HEK293 (cell line): ENCODE results near the gene MAP1LC3A.
A peak's percentile ranks its signal among the peaks of the same experiment; 100 is the strongest.

Source experiments
- EGR2 ChIP-seq: fragments of 450-650 bp; formaldehyde crosslinking; IDR thresholded peaks from 2 replicates; pipeline ENCODE4 v1.5.1; 2016; ENCODE audit warnings: low read depth, missing biosample characterization, missing genetic modification characterization
- GLIS1 ChIP-seq: fragments of 450-650 bp; formaldehyde crosslinking; IDR thresholded peaks from 2 replicates; pipeline ENCODE4 v1.5.1; 2016; ENCODE audit warnings: missing biosample characterization, missing genetic modification characterization
- HOXD13 ChIP-seq: sonication (generic); formaldehyde crosslinking; IDR thresholded peaks from 2 replicates; pipeline ENCODE4 v1.8.0; 2022; ENCODE audit warnings: missing genetic modification reagents, borderline replicate concordance
- IKZF3 ChIP-seq: fragments of 450-650 bp; IDR thresholded peaks from 2 replicates; pipeline ENCODE4 v1.5.0; 2018; ENCODE audit warnings: missing biosample characterization, mild to moderate bottlenecking, missing genetic modification characterization, moderate library complexity
- RBAK ChIP-seq: fragments of 450-650 bp; formaldehyde crosslinking; IDR thresholded peaks from 2 replicates; pipeline ENCODE4 v1.5.1; 2016; ENCODE audit warnings: missing biosample characterization, missing genetic modification characterization
- SCRT2 ChIP-seq: fragments of 450-650 bp; formaldehyde crosslinking; IDR thresholded peaks from 2 replicates; pipeline ENCODE4 v1.5.1; 2016; ENCODE audit warnings: missing biosample characterization, missing genetic modification characterization
- SP2 ChIP-seq: fragments of 450-650 bp; formaldehyde crosslinking; IDR thresholded peaks from 2 replicates; pipeline ENCODE4 v1.5.1; 2016; ENCODE audit warnings: missing biosample characterization, missing genetic modification characterization
- TRIM28 ChIP-seq: IDR thresholded peaks from 2 replicates; pipeline ENCODE4 v1.6.1; 2011; ENCODE audit warnings: low read length, control low read depth, borderline replicate concordance
- ZBTB1 ChIP-seq: fragments of 450-650 bp; formaldehyde crosslinking; IDR thresholded peaks from 2 replicates; pipeline ENCODE4 v1.5.1; 2016; ENCODE audit warnings: missing biosample characterization, missing genetic modification characterization
- ZFHX2 ChIP-seq: fragments of 450-650 bp; formaldehyde crosslinking; conservative IDR thresholded peaks from 2 replicates; pipeline ENCODE4 v1.5.1; 2016; ENCODE audit warnings: missing biosample characterization, missing genetic modification characterization
- ZNF114 ChIP-seq: fragments of 450-650 bp; formaldehyde crosslinking; IDR thresholded peaks from 2 replicates; pipeline ENCODE4 v1.5.0; 2017; ENCODE audit warnings: missing biosample characterization, missing genetic modification characterization
- ZNF146 ChIP-seq: fragments of 450-650 bp; formaldehyde crosslinking; IDR thresholded peaks from 2 replicates; pipeline ENCODE4 v1.5.1; 2016; ENCODE audit warnings: missing biosample characterization, missing genetic modification characterization
- ZNF175 ChIP-seq: fragments of 450-650 bp; formaldehyde crosslinking; IDR thresholded peaks from 2 replicates; pipeline ENCODE4 v1.5.1; 2016; ENCODE audit warnings: missing biosample characterization, missing genetic modification characterization
- ZNF202 ChIP-seq: fragments of 450-650 bp; formaldehyde crosslinking; IDR thresholded peaks from 2 replicates; pipeline ENCODE4 v1.5.1; 2016; ENCODE audit warnings: missing biosample characterization, missing genetic modification characterization, borderline replicate concordance
- ZNF23 ChIP-seq: fragments of 450-650 bp; formaldehyde crosslinking; IDR thresholded peaks from 2 replicates; pipeline ENCODE4 v1.5.1; 2016; ENCODE audit warnings: missing biosample characterization, missing genetic modification characterization, borderline replicate concordance
- ZNF350 ChIP-seq: fragments of 450-650 bp; formaldehyde crosslinking; IDR thresholded peaks from 2 replicates; pipeline ENCODE4 v1.5.0; 2017; ENCODE audit warnings: missing biosample characterization, mild to moderate bottlenecking, missing genetic modification characterization
- ZNF404 ChIP-seq: fragments of 450-650 bp; formaldehyde crosslinking; IDR thresholded peaks from 2 replicates; pipeline ENCODE4 v1.5.1; 2017; ENCODE audit warnings: missing biosample characterization, missing genetic modification characterization
- ZNF555 ChIP-seq: fragments of 450-650 bp; formaldehyde crosslinking; conservative IDR thresholded peaks from 2 replicates; pipeline ENCODE4 v1.5.1; 2017; ENCODE audit warnings: missing biosample characterization, mild to moderate bottlenecking, missing genetic modification characterization, inconsistent platforms
- ZNF571 ChIP-seq: fragments of 450-650 bp; formaldehyde crosslinking; IDR thresholded peaks from 2 replicates; pipeline ENCODE4 v1.5.0; 2017; ENCODE audit warnings: missing biosample characterization, missing genetic modification characterization
- ZNF629 ChIP-seq: fragments of 450-650 bp; formaldehyde crosslinking; IDR thresholded peaks from 2 replicates; pipeline ENCODE4 v1.5.1; 2017; ENCODE audit warnings: missing biosample characterization, missing genetic modification characterization
- TF ChIP-seq, protein P1 (sequence below): fragments of 450-650 bp; formaldehyde crosslinking; IDR thresholded peaks from 2 replicates; pipeline ENCODE4 v1.5.1; 2016; ENCODE audit warnings: missing biosample characterization, missing genetic modification characterization
- TF ChIP-seq, protein P2 (sequence below): fragments of 450-650 bp; formaldehyde crosslinking; IDR thresholded peaks from 2 replicates; pipeline ENCODE4 v1.5.1; 2016; ENCODE audit warnings: missing biosample characterization, missing genetic modification characterization
- TF ChIP-seq, protein P3 (sequence below): fragments of 450-650 bp; formaldehyde crosslinking; IDR thresholded peaks from 2 replicates; pipeline ENCODE4 v1.5.1; 2016; ENCODE audit warnings: missing biosample characterization, missing genetic modification characterization
- TF ChIP-seq, protein P4 (sequence below): fragments of 450-650 bp; formaldehyde crosslinking; IDR thresholded peaks from 2 replicates; pipeline ENCODE4 v1.5.1; 2016; ENCODE audit warnings: missing biosample characterization, missing genetic modification characterization
- TF ChIP-seq, protein P5 (sequence below): fragments of 450-650 bp; formaldehyde crosslinking; IDR thresholded peaks from 2 replicates; pipeline ENCODE4 v1.5.1; 2016; ENCODE audit warnings: missing biosample characterization, missing genetic modification characterization
- TF ChIP-seq, protein P6 (sequence below): fragments of 450-650 bp; formaldehyde crosslinking; IDR thresholded peaks from 2 replicates; pipeline ENCODE4 v1.5.1; 2016; ENCODE audit warnings: missing biosample characterization, missing genetic modification characterization

The MAP1LC3A gene

DNA sequence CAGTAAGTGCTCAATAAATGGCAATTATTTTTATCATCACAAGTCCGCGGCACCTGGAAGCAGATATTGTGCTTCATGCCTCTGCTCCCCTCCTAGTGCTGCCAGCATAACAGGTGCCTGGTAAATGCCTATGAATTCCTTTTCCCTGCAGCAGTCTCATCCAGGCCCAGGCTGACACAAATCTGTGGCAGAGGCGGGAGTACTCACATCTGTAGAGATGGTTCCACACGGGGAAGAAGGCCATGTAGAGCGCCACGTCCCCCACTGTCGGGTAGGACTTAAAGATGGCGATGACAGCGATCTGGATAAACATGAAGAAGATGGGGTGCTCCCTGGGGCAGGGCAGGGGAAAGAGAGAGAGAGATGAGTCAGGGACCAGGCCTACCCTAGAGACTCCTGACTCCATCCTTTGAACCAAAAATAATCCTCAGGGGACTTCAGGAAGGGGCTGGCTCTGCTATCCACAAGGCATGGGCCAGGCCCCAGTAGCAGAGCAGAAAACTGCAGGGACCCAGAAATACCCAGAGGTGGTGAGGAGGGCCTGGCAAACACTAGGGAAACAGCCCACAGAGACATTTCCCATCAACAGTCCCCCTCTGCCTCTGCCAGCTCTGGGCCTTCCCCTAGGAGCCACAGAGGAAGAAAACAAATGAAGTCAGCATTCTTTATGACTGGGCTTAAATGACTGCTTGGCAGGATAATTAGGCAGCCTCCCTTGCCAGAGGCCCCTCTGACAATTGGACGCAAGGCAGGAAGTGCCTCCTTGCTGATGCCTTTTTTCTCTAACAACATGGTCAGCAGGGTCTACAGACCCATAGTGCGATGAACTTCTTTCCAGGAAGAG is 23.0 kb downstream of the MAP1LC3A start (continued):
- TF ChIP-seq, protein P1, sequence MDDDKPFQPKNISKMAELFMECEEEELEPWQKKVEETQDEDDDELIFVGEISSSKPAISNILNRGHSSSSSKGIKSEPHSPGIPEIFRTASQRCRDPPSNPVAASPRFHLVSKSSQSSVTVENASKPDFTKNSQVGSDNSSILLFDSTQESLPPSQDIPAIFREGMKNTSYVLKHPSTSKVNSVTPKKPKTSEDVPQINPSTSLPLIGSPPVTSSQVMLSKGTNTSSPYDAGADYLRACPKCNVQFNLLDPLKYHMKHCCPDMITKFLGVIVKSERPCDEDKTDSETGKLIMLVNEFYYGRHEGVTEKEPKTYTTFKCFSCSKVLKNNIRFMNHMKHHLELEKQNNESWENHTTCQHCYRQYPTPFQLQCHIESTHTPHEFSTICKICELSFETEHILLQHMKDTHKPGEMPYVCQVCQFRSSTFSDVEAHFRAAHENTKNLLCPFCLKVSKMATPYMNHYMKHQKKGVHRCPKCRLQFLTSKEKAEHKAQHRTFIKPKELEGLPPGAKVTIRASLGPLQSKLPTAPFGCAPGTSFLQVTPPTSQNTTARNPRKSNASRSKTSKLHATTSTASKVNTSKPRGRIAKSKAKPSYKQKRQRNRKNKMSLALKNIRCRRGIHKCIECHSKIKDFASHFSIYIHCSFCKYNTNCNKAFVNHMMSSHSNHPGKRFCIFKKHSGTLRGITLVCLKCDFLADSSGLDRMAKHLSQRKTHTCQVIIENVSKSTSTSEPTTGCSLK (tag by site-specific recombination) = no peak
- TF ChIP-seq IKZF3 (tag by site-specific recombination) (0 out of 2 replicates have a peak, but pooled peaks have one; percentile 53), RBAK (tag by site-specific recombination) (no peak), ZNF146 (tag by site-specific recombination) (no peak), ZNF23 (no peak), SCRT2 (tag by site-specific recombination) (no peak), ZNF404 (tag by site-specific recombination) (no peak), TRIM28 (peak; percentile 44; the same call in 1 of the 2 replicates), ZNF114 (no peak), ZFHX2 (tag by site-specific recombination) (no peak), ZNF555 (no peak), ZNF571 (tag by site-specific recombination) (no peak), ZNF202 (tag by site-specific recombination) (no peak), ZNF350 (tag by site-specific recombination) (no peak), GLIS1 (tag by site-specific recombination) (peak; percentile 18; the same call in 1 of the 2 replicates), ZNF629 (tag by site-specific recombination) (peak; percentile 70), HOXD13 (CRISPR knock-in tag) (no peak), ZBTB1 (tag by site-specific recombination) (no peak), SP2 (tag by site-specific recombination) (peak; percentile 31; the same call in 1 of the 2 replicates), EGR2 (no peak), ZNF175 (no peak)
- TF ChIP-seq, protein P2, sequence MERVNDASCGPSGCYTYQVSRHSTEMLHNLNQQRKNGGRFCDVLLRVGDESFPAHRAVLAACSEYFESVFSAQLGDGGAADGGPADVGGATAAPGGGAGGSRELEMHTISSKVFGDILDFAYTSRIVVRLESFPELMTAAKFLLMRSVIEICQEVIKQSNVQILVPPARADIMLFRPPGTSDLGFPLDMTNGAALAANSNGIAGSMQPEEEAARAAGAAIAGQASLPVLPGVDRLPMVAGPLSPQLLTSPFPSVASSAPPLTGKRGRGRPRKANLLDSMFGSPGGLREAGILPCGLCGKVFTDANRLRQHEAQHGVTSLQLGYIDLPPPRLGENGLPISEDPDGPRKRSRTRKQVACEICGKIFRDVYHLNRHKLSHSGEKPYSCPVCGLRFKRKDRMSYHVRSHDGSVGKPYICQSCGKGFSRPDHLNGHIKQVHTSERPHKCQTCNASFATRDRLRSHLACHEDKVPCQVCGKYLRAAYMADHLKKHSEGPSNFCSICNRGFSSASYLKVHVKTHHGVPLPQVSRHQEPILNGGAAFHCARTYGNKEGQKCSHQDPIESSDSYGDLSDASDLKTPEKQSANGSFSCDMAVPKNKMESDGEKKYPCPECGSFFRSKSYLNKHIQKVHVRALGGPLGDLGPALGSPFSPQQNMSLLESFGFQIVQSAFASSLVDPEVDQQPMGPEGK (tag by site-specific recombination) = 0 out of 2 replicates have a peak, but pooled peaks have one; percentile 30
- TF ChIP-seq, protein P3, sequence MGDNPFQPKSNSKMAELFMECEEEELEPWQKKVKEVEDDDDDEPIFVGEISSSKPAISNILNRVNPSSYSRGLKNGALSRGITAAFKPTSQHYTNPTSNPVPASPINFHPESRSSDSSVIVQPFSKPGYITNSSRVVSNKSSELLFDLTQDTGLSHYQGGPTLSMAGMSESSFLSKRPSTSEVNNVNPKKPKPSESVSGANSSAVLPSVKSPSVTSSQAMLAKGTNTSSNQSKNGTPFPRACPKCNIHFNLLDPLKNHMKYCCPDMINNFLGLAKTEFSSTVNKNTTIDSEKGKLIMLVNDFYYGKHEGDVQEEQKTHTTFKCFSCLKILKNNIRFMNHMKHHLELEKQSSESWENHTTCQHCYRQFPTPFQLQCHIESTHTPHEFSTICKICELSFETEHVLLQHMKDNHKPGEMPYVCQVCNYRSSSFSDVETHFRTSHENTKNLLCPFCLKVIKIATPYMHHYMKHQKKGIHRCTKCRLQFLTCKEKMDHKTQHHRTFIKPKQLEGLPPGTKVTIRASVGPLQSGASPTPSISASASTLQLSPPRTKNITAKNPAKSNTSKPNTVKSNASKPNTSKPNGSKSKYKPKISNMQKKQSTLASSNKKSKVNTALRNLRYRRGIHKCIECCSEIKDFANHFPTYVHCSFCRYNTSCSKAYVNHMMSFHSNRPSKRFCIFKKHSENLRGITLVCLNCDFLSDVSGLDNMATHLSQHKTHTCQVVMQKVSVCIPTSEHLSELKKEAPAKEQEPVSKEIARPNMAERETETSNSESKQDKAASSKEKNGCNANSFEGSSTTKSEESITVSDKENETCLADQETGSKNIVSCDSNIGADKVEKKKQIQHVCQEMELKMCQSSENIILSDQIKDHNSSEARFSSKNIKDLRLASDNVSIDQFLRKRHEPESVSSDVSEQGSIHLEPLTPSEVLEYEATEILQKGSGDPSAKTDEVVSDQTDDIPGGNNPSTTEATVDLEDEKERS = no peak
- TF ChIP-seq, protein P4, sequence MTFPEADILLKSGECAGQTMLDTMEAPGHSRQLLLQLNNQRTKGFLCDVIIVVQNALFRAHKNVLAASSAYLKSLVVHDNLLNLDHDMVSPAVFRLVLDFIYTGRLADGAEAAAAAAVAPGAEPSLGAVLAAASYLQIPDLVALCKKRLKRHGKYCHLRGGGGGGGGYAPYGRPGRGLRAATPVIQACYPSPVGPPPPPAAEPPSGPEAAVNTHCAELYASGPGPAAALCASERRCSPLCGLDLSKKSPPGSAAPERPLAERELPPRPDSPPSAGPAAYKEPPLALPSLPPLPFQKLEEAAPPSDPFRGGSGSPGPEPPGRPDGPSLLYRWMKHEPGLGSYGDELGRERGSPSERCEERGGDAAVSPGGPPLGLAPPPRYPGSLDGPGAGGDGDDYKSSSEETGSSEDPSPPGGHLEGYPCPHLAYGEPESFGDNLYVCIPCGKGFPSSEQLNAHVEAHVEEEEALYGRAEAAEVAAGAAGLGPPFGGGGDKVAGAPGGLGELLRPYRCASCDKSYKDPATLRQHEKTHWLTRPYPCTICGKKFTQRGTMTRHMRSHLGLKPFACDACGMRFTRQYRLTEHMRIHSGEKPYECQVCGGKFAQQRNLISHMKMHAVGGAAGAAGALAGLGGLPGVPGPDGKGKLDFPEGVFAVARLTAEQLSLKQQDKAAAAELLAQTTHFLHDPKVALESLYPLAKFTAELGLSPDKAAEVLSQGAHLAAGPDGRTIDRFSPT (tag by site-specific recombination) = no peak
- TF ChIP-seq, protein P5, sequence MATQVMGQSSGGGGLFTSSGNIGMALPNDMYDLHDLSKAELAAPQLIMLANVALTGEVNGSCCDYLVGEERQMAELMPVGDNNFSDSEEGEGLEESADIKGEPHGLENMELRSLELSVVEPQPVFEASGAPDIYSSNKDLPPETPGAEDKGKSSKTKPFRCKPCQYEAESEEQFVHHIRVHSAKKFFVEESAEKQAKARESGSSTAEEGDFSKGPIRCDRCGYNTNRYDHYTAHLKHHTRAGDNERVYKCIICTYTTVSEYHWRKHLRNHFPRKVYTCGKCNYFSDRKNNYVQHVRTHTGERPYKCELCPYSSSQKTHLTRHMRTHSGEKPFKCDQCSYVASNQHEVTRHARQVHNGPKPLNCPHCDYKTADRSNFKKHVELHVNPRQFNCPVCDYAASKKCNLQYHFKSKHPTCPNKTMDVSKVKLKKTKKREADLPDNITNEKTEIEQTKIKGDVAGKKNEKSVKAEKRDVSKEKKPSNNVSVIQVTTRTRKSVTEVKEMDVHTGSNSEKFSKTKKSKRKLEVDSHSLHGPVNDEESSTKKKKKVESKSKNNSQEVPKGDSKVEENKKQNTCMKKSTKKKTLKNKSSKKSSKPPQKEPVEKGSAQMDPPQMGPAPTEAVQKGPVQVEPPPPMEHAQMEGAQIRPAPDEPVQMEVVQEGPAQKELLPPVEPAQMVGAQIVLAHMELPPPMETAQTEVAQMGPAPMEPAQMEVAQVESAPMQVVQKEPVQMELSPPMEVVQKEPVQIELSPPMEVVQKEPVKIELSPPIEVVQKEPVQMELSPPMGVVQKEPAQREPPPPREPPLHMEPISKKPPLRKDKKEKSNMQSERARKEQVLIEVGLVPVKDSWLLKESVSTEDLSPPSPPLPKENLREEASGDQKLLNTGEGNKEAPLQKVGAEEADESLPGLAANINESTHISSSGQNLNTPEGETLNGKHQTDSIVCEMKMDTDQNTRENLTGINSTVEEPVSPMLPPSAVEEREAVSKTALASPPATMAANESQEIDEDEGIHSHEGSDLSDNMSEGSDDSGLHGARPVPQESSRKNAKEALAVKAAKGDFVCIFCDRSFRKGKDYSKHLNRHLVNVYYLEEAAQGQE = no peak
- TF ChIP-seq, protein P6, sequence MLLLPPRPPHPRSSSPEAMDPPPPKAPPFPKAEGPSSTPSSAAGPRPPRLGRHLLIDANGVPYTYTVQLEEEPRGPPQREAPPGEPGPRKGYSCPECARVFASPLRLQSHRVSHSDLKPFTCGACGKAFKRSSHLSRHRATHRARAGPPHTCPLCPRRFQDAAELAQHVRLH (tag by site-specific recombination) = no peak
